Hepatic stellate cell (primary cell): ENCODE measurements around the gene PRKD3.
A peak's percentile ranks its signal among the peaks of the same experiment; 100 is the strongest.

Experiments used
- DNase-seq: peaks from one replicate; pipeline ENCODE4 v3.0.0; 2011; ENCODE audit warnings: low spot score

Gene PRKD3

GRCh38 chr2:37324786-37325624, at the start of gene PRKD3:
TSS of gene PRKD3 (minus strand) at chr2:37324833. CDS start at chr2:37316524, 8,309 bp downstream.
- peak; percentile 68 for DNase-seq

DNA sequence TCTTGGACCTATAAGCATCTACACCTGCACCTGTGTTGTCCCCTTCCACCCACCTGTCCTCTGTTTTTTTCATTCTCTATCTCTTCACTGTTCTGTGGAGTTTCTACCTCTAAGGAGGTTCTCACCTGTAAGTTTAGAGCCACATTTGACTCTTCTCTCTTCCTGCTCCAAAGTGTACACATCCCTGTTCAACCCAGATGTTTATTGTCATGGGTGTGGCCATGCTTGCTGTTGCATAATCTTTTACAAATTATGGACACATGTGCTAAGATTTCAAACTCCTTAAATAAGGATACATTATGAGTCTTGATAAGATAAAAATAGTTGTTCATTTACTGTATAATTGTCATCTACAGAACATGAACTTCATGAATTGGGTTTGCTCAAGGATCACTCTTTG, 47.4 kb upstream of the PRKD3 start:
- DNase-seq, result no peak

DNA sequence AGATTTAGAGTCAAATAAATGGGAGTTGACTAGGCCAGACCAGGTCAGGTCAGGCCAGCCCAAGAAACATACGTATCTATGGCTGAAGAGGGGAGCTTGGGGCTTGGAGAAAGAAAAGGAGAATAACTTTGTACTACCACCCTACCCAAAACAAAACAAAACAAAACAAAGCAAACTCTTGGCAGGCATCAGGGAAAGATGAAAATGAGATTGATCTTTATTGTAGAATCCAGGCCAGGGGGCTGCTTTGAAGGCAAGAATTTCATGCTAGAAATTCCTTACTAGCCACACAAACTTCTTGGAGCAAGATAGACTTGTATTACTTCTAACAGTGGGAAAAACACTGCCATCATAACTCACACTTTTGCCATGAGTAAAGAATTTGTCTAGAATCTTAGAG, 46.0 kb upstream of the PRKD3 start:
- no peak for DNase-seq

- DNase-seq, result no peak
Measured at GRCh38 chr2:37367984-37368383, 43.4 kb upstream of the PRKD3 start.

DNA sequence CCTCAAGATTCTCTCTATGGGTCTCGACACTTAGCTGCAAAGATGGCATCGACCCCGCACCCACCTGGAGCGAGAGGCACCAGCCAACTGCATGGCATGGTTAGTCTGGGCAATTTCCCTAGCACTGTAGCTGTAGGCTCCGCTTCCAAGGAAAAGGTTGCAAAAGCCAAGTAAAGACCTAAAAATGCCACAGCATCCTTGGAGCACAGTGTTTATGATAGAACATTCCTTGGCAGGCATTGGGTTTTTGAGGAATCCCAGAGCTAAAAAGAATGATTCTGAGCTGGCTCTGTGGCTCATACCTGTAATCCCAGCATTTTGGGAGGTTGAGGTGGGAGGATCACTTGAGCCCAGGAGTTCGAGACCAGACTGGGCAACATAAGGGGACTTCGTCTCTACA, 42.7 kb upstream of the PRKD3 start:
- DNase-seq, result no peak

DNA sequence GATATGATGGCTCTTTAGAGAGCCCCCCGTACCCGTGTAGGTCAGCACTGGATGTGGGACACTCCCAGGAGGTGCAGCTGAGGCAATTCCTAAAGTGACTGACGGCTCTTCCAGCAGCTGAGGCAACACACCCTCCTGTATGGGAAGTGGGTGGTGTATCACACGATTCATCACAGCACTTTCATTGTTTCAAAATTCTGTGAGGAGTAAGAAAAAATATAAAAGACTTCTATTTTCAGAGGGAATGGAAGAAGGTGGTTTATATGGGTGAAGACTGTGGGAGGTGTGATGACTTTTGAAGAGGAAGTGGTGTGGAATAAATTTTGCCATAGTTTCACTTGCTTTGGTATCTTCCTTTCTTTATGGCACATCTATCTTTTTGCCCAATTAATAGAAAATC, 42.1 kb upstream of the PRKD3 start:
- no peak for DNase-seq

DNA sequence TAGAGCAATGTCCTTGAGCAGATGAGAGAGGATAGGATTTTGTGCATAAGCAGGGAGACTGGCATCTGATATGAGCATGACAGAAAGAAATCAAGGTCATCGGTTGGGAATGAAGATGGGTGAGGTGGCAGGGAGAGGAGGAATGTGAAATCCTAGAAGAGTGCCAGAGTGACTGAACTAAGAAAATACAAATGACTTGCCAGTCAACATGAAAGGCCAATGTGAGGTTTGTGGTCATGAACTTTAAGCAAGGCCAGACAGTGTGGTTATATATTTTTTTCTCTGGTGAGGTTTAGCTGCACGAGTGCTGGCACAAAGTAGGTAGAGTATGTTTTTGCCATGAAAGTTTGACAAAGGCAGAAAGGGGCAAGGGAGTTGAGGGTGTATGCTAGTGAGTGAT, 41.0 kb upstream of the PRKD3 start:
- DNase-seq, result no peak

GRCh38 chr2:37364351-37364750, 39.7 kb upstream of the PRKD3 start:
- no peak for DNase-seq

DNA sequence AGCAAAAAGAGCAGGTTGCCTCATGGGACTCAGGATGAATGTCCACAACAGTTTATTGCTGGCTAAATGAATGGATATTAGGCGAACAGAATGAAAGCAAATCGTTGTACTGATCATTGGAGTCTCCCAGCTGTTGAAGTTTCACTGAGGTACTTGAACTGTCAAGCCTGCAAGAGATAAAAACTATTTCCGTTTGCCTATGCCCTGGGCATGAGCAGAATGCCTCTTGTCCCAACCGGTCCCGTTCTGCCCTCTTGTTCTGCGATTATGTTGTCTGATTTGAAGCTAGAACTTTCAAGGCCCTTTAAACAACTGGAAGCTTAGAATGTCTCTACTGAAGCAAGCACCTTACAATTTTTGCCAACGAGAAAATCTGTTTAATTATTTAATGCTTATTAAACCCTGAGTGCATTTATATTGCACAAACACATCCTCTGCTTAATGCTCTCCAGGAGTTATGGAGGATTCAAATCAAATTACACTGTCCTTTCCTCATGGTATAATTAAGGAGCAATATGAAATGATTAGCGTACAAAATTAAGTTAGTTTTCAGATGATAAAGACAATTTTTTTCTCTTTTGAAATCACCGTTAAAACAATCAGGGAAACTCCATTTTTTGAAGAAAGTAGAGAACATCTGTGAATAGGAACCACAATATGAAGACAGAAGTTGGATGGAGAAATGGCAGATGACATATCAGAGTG, 37.5 kb upstream of the PRKD3 start:
- DNase-seq, result no peak

DNA sequence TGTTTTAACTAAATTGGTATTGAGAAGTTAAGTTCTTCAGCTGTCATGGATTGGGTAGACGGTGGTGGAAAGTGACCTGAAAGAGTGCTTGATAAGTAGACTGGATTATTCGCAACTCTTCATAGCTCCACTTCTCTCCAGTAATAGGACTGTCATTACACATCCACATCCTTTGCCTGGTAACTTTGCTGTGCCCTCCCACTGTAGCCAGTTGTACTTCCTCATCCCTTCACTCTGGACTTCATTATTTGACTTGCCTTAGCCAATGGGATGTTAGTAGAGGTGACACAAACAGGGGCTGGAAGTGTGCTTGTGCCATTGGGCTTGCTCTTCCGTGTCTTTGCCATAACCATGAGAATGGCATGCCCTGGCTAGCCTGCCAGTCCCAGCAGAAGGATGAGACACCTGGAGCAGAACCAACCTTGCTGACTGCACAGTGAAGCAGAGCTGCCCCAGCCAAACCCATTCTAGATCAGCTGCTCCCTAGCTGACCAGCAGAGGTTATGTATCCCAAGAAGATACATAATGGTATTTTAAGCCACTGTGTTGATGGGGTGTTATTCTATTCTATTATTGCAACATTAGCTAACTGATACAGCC, 36.7 kb upstream of the PRKD3 start:
- no peak for DNase-seq

DNA sequence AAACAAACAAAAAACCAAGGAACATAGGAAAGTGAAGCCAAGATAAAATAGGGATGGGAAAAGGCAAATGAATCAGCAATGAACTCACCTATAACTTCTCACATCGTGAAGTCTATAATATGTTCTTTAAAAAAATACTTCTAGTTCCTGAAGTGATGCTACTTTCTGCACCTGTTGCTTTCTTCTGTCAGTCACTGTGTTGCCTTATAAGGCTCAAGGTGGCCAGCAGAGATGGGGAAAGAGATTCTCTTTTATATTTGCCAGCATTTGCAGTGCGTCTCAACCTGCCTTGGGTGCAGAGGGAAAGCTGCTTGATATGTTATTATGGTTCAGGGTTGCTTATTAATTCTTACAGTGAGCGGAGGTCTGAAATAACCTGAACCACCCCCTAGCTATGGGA, 33.8 kb upstream of the PRKD3 start:
- DNase-seq, result no peak

DNA sequence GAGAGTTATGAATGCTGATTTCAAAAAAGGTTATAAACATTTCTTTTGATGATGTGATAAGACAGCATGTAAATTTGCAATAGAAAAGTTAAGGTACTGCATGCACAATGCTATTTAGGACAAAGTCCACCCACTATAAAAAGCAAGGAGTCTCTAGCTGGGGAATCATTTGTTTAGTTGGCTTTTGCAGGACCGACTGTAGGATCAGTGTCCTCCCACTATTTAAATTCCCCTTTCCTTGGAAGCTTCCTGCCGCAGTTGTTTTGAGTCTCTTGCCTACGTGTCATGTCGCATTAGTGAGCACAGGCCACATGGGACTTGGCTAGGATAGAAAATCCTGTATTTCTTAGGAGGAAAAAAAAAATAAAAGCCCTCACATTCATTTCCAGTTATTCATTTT, 32.9 kb upstream of the PRKD3 start:
- DNase-seq, result peak; percentile 16

GRCh38 chr2:37357069-37357468, 32.4 kb upstream of the PRKD3 start:
- DNase-seq, result no peak

- DNase-seq, result no peak
Measured at GRCh38 chr2:37356299-37356698, 31.7 kb upstream of the PRKD3 start.

- no peak for DNase-seq
Measured at GRCh38 chr2:37355735-37356134, 31.1 kb upstream of the PRKD3 start.

- no peak for DNase-seq
Measured at GRCh38 chr2:37354531-37354930, 29.9 kb upstream of the PRKD3 start.

DNA sequence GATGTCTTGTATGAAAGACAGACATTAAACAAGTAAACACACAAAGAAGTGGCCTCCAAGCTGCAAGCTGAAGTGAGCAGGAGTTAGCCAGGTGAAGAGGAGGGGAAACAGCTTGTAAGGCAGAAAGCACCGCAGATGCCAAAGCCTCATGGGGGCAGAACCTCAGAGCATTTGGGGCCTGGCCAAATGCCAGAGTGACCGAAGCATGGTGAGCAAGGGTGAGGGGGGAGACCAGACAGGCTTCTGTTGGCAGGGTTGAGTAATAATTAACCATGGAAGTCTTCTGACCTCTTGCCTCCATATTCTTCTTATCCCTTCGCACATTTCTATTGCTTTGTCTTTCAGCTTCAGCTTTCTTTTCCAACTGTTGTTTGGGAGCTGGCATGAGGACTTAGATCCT, 25.4 kb upstream of the PRKD3 start:
- no peak for DNase-seq

DNA sequence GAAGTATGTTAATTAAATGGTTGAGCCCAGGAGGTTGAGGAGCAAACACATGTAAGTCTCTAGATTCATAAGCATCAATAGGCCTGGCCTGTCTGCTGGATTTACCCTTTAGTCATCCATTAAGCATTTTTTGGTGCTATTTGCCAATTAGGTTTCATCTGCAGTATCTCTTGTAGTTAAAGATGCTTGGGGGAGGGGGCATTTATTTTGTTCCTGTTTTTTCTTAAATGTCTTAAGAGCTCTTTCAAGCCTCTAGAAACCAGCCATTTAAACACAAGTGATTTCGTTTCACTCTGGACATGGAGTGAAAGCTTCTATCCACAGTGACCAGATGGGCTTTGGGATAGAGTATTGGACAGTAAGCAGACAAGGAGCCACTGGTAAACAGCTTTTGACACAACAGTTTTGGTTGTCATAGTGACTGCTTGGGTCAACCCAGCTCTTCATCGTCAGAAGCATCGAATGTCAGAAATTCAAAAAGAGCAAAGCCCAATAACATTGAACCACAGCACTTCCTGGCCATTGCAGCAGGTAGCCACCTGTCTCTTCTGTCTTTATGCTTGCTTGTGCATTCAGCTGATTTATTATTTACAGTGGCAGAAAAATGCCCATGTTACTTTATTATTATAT, 24.7 kb upstream of the PRKD3 start:
- DNase-seq, result no peak

GRCh38 chr2:37348155-37348554, 23.5 kb upstream of the PRKD3 start:
- DNase-seq, result no peak

- peak; percentile 61 for DNase-seq
Measured at GRCh38 chr2:37344453-37345361, 20.1 kb upstream of the PRKD3 start, which contains the start of gene QPCT. TSS of gene QPCT (plus strand) at chr2:37344630. CDS start at chr2:37344732, 102 bp downstream.
